ENCODE measurements around the gene WDR64. TPM values are rescaled to one million over a fixed set of nuclear protein-coding genes. Genes with fewer than 3 reads are reported as not detected.

Gene WDR64
- polyA plus RNA-seq, 2 of the 4 experiments (the other 2 are of a cell fraction), result not detected

DNA sequence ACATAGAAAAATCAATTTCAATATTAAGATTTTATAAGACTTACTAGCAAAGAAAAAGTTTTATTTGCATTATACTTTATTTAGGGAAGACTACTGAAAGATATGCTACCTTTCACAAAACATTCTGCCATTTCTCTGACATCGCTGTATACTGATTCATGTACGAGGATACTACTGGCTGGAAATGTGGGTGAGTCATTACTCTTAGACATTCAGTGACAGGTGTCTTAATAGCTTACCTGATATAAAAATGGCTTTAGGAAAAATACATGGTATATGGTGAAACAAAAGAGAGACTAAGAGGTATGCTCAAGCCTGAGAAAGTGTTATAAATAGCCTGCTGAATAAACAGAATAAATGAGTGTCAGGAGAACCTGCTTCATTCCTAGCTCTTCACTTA lies 122.9 kb downstream of the WDR64 start:
- Histone ChIP-seq H3K4me1 (no peaks in the 10 kb centered on the region), H3K4me2 (no peak overlapping the region), H3K4me3 (no peak overlapping the region), H3K27ac (no peak overlapping the region), H3K9me3 (no peaks in the 10 kb centered on the region)
- WGBS (ENCODE audit: missing lambda C conversion rate), result 81% methylated on average over 2 of the region's 2 CpGs
- ChIA-PET POLR2A (no interaction called here), CTCF (no interaction called here)
- peak; percentile 7 for FAIRE-seq
- no peak for DNase-seq (ENCODE audit: low read depth in 1 of 2, low spot score in 1 of 2)
- ATAC-seq, result no peak
- TF ChIP-seq FOSL2 (IDR thresholded peaks at IDR 0.05) (no peak), FOSL2 (CRISPR knock-in tag; IDR thresholded peaks at IDR 0.05) (peak; percentile 48; the same call in 1 of the 2 replicates), KDM1A (IDR thresholded peaks at IDR 0.05; ENCODE audit: low read depth) (no peak)

DNA sequence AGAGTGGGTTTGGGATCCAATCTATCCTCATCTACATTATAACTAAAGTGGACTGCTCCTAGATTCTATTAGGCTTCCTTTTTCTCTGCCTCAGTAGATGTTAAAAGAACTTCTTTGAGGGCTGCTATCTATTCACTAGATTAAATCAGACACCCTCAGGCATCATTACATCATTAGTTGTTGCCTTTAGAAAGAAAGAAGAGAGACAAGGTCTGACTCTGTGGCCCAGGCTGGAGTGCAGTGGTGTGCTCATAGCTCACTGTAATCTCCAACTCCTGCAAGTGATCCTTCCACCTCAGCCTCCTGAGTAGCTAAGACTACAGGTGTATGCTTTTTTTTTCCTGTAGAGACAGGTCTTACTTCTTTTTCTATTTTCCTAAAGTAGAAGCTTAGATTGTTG lies 124.8 kb downstream of the WDR64 start:
- Histone ChIP-seq H3K9me3 (no peaks in the 10 kb centered on the region), H3K27ac (no peak overlapping the region), H3K4me3 (no peak overlapping the region), H3K4me2 (no peak overlapping the region), H3K4me1 (no peaks in the 10 kb centered on the region)
- ChIA-PET POLR2A (no interaction called here), CTCF (interaction anchor here (0.8 kb wide), 1 partner anchor 30 kb away, joined by 5 read pairs; no protein-coding TSS in a partner anchor)
- no peak for ATAC-seq
- no peak for TF ChIP-seq MAZ (IDR thresholded peaks at IDR 0.05; ENCODE audit: borderline replicate concordance, low read depth, low read length)
- no peak for TF ChIP-seq FOSB (CRISPR knock-in tag; IDR thresholded peaks at IDR 0.05)
- TF ChIP-seq, protein P1, sequence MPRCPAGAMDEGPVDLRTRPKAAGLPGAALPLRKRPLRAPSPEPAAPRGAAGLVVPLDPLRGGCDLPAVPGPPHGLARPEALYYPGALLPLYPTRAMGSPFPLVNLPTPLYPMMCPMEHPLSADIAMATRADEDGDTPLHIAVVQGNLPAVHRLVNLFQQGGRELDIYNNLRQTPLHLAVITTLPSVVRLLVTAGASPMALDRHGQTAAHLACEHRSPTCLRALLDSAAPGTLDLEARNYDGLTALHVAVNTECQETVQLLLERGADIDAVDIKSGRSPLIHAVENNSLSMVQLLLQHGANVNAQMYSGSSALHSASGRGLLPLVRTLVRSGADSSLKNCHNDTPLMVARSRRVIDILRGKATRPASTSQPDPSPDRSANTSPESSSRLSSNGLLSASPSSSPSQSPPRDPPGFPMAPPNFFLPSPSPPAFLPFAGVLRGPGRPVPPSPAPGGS (IDR thresholded peaks at IDR 0.05), result no peak
- TF ChIP-seq, protein P2, sequence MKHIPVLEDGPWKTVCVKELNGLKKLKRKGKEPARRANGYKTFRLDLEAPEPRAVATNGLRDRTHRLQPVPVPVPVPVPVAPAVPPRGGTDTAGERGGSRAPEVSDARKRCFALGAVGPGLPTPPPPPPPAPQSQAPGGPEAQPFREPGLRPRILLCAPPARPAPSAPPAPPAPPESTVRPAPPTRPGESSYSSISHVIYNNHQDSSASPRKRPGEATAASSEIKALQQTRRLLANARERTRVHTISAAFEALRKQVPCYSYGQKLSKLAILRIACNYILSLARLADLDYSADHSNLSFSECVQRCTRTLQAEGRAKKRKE (CRISPR knock-in tag; IDR thresholded peaks at IDR 0.05; ENCODE audit: low read depth), result no peak
- TF ChIP-seq, protein P3, sequence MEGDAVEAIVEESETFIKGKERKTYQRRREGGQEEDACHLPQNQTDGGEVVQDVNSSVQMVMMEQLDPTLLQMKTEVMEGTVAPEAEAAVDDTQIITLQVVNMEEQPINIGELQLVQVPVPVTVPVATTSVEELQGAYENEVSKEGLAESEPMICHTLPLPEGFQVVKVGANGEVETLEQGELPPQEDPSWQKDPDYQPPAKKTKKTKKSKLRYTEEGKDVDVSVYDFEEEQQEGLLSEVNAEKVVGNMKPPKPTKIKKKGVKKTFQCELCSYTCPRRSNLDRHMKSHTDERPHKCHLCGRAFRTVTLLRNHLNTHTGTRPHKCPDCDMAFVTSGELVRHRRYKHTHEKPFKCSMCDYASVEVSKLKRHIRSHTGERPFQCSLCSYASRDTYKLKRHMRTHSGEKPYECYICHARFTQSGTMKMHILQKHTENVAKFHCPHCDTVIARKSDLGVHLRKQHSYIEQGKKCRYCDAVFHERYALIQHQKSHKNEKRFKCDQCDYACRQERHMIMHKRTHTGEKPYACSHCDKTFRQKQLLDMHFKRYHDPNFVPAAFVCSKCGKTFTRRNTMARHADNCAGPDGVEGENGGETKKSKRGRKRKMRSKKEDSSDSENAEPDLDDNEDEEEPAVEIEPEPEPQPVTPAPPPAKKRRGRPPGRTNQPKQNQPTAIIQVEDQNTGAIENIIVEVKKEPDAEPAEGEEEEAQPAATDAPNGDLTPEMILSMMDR (IDR thresholded peaks at IDR 0.05), result no peak
- no peak for FAIRE-seq
- DNase-seq (ENCODE audit: low read depth in 1 of 2, low spot score in 1 of 2), result no peak

DNA sequence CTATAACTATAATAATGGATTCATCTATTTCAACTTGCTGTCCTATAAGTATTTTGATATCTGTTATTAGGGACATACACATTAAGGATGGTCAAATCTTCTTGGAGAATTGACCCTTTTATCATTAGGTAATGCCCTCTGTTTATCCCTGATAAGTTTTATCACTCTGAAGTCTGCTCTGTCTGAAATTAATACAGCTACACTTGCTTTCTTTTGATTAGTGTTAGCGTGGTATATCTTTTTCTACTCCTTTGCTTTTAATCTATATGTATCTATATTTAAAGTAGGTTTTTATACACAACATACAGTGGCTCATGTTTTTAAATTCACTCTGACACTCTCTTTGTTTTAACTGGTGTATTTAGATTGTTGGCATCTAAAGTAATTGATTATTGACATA lies 126.0 kb downstream of the WDR64 start:
- 0 out of 3 replicates have a peak, but pooled peaks cover 2% of the 10 kb centered on the region for H3K4me1 ChIP-seq
- FAIRE-seq (no peak), DNase-seq (ENCODE audit: low read depth in 1 of 2, low spot score in 1 of 2) (no peak), ATAC-seq (no peak)
- H3K27ac ChIP-seq, result no peak overlapping the region
- H3K9me3 ChIP-seq, result no peaks in the 10 kb centered on the region
- ChIA-PET POLR2A (no interaction called here), CTCF (no interaction called here)
- H3K4me2 ChIP-seq, result no peak overlapping the region
- H3K4me3 ChIP-seq, result no peak overlapping the region
- TF ChIP-seq NFE2L2 (conservative IDR thresholded peaks at IDR 0.05; ENCODE audit: low read length) (no peak), MYC (IDR thresholded peaks at IDR 0.05; ENCODE audit: borderline replicate concordance, low read length) (no peak), BHLHE40 (IDR thresholded peaks at IDR 0.05; ENCODE audit: low read depth, low read length) (no peak), FOSB (CRISPR knock-in tag; IDR thresholded peaks at IDR 0.05) (no peak), TP53 (CRISPR knock-in tag; IDR thresholded peaks at IDR 0.05) (no peak), POLR2A (IDR thresholded peaks at IDR 0.05; ENCODE audit: low read length) (no peak), JUNB (IDR thresholded peaks at IDR 0.05) (no peak), RFX5 (IDR thresholded peaks at IDR 0.05) (no peak), HOXB13 (CRISPR knock-in tag; IDR thresholded peaks at IDR 0.05; ENCODE audit: low read depth) (no peak)
- TF ChIP-seq, protein P2 (CRISPR knock-in tag; IDR thresholded peaks at IDR 0.05; ENCODE audit: low read depth), result no peak
- TF ChIP-seq, protein P4, sequence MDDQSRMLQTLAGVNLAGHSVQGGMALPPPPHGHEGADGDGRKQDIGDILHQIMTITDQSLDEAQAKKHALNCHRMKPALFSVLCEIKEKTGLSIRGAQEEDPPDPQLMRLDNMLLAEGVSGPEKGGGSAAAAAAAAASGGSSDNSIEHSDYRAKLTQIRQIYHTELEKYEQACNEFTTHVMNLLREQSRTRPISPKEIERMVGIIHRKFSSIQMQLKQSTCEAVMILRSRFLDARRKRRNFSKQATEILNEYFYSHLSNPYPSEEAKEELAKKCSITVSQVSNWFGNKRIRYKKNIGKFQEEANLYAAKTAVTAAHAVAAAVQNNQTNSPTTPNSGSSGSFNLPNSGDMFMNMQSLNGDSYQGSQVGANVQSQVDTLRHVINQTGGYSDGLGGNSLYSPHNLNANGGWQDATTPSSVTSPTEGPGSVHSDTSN (IDR thresholded peaks at IDR 0.05), result no peak
- TF ChIP-seq, protein P3 (IDR thresholded peaks at IDR 0.05), result no peak
- TF ChIP-seq, protein P5, sequence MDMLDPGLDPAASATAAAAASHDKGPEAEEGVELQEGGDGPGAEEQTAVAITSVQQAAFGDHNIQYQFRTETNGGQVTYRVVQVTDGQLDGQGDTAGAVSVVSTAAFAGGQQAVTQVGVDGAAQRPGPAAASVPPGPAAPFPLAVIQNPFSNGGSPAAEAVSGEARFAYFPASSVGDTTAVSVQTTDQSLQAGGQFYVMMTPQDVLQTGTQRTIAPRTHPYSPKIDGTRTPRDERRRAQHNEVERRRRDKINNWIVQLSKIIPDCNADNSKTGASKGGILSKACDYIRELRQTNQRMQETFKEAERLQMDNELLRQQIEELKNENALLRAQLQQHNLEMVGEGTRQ (IDR thresholded peaks at IDR 0.05), result no peak
- TF ChIP-seq, protein P6, sequence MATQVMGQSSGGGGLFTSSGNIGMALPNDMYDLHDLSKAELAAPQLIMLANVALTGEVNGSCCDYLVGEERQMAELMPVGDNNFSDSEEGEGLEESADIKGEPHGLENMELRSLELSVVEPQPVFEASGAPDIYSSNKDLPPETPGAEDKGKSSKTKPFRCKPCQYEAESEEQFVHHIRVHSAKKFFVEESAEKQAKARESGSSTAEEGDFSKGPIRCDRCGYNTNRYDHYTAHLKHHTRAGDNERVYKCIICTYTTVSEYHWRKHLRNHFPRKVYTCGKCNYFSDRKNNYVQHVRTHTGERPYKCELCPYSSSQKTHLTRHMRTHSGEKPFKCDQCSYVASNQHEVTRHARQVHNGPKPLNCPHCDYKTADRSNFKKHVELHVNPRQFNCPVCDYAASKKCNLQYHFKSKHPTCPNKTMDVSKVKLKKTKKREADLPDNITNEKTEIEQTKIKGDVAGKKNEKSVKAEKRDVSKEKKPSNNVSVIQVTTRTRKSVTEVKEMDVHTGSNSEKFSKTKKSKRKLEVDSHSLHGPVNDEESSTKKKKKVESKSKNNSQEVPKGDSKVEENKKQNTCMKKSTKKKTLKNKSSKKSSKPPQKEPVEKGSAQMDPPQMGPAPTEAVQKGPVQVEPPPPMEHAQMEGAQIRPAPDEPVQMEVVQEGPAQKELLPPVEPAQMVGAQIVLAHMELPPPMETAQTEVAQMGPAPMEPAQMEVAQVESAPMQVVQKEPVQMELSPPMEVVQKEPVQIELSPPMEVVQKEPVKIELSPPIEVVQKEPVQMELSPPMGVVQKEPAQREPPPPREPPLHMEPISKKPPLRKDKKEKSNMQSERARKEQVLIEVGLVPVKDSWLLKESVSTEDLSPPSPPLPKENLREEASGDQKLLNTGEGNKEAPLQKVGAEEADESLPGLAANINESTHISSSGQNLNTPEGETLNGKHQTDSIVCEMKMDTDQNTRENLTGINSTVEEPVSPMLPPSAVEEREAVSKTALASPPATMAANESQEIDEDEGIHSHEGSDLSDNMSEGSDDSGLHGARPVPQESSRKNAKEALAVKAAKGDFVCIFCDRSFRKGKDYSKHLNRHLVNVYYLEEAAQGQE (IDR thresholded peaks at IDR 0.05), result no peak
- 74% methylated on average over 1 of the region's 1 CpG for WGBS (ENCODE audit: missing lambda C conversion rate)

All from A549 (cell line).